PC-3 (cell line): ENCODE results near the gene CTSZ. TPM values are rescaled to one million over a fixed set of nuclear protein-coding genes. Genes with fewer than 3 reads are reported as not detected.

Experiments
- ATAC-seq: fragments of 200-7000 bp; cut with Tn5 transposase; 2 replicates; pipeline ENCODE4 v1.9.1; 2020; ENCODE audit warnings: mild to moderate bottlenecking, moderate library complexity
- BruUV-seq: library from RNA; stranded (reverse); fragments of 400-500 nt; replicated peaks from 2 replicates; lab custom pipeline; 2021; lab: Mats Ljungman, UMichigan
- CTCF ChIA-PET: fragments of 300-600 bp; sonication (Branson Sonifier 250); formaldehyde crosslinking; loops from one replicate; lab custom pipeline; 2022; ENCODE audit warnings: antibody characterized with exemption; lab: Charles Lee
- POLR2A ChIA-PET: fragments of 300-600 bp; sonication (Branson Sonifier 250); formaldehyde crosslinking; loops from one replicate; lab custom pipeline; 2022; ENCODE audit warnings: antibody characterized with exemption; ENCODE audit not compliant: unreplicated experiment; lab: Charles Lee
- DNase-seq: peaks from one replicate; pipeline ENCODE4 v3.0.0-alpha.2; 2015
- H2AFZ ChIP-seq: fragments of 300-600 bp; sonication (generic); 2 replicates; pipeline ENCODE4 v1.6.0; 2016; ENCODE audit warnings: antibody characterized with exemption, low read length
- H3F3A ChIP-seq: fragments of 300-600 bp; sonication (generic); one replicate; pipeline ENCODE4 v1.6.0; 2017; ENCODE audit warnings: antibody characterized with exemption, low read length, control low read depth, mild to moderate bottlenecking; ENCODE audit not compliant: unreplicated experiment
- H3K27ac ChIP-seq: fragments of 300-600 bp; sonication (generic); 2 replicates; pipeline ENCODE4 v1.5.1; 2016; ENCODE audit warnings: mild to moderate bottlenecking, low read length
- H3K27me3 ChIP-seq: fragments of 300-600 bp; sonication (generic); 2 replicates; pipeline ENCODE4 v1.6.1; 2016; ENCODE audit warnings: low read length, mixed read lengths
- H3K36me3 ChIP-seq: fragments of 300-600 bp; sonication (generic); 2 replicates; pipeline ENCODE4 v1.6.1; 2016; ENCODE audit warnings: low read depth, mixed run types, low read length, mixed read lengths
- H3K4me1 ChIP-seq: fragments of 300-600 bp; sonication (generic); 2 replicates; pipeline ENCODE4 v1.5.1; 2016; ENCODE audit warnings: low read length; ENCODE audit not compliant: insufficient read depth
- H3K4me2 ChIP-seq: fragments of 300-600 bp; sonication (generic); 2 replicates; pipeline ENCODE4 v1.6.0; 2016; ENCODE audit warnings: low read length
- H3K4me3 ChIP-seq: fragments of 300-600 bp; sonication (generic); 2 replicates; pipeline ENCODE4 v1.5.1; 2016; ENCODE audit warnings: mild to moderate bottlenecking, low read length, mixed read lengths
- H3K79me2 ChIP-seq: fragments of 300-600 bp; sonication (generic); 2 replicates; pipeline ENCODE4 v1.6.1; 2017; ENCODE audit warnings: low read length, mixed read lengths
- H3K9ac ChIP-seq: fragments of 300-600 bp; sonication (generic); 2 replicates; pipeline ENCODE4 v1.6.0; 2016; ENCODE audit warnings: mild to moderate bottlenecking, low read length
- H3K9me2 ChIP-seq: fragments of 300-600 bp; sonication (generic); replicated peaks from 2 replicates; pipeline ENCODE4 v1.6.1; 2016; ENCODE audit warnings: mixed run types, low read length, mixed read lengths
- H3K9me3 ChIP-seq: fragments of 300-600 bp; sonication (generic); 2 replicates; pipeline ENCODE4 v1.6.1; 2016; ENCODE audit warnings: low read length, mixed read lengths
- H4K20me1 ChIP-seq: fragments of 300-600 bp; sonication (generic); 2 replicates; pipeline ENCODE4 v1.6.1; 2016; ENCODE audit warnings: low read length, mixed read lengths
- EZH2 ChIP-seq: fragments of 300-600 bp; sonication (generic); IDR thresholded peaks from one replicate; pipeline ENCODE4 v1.6.1; 2017; ENCODE audit warnings: antibody characterized with exemption, mild to moderate bottlenecking, low read length; ENCODE audit not compliant: unreplicated experiment
- EZH2phosphoT487 ChIP-seq: fragments of 300-600 bp; sonication (generic); IDR thresholded peaks from 2 replicates; pipeline ENCODE4 v1.6.1; 2018; ENCODE audit warnings: mild to moderate bottlenecking, antibody characterized with exemption, low read length, borderline replicate concordance
- intact Hi-C: fragments of 100-400 bp; cut with micrococcal nuclease; formaldehyde crosslinking; loops from 2 replicates; pipeline ENCODE4 v1.9.0; 2023
- total RNA-seq: library from RNA; depleted of rRNA; stranded (reverse); fragments of >200 nt; gene quantifications from 2 replicates; pipeline ENCODE4 v1.2.3, GENCODE V29; 2014
- TF ChIP-seq, protein P1 (sequence below): fragments of 300-600 bp; sonication (generic); conservative IDR thresholded peaks from 2 replicates; pipeline ENCODE4 v1.5.1; 2017; ENCODE audit warnings: antibody characterized with exemption, low read depth, mild to moderate bottlenecking, low read length

The CTSZ gene
- total RNA-seq, 1 experiment from 2014 or later = 191 TPM

DNA sequence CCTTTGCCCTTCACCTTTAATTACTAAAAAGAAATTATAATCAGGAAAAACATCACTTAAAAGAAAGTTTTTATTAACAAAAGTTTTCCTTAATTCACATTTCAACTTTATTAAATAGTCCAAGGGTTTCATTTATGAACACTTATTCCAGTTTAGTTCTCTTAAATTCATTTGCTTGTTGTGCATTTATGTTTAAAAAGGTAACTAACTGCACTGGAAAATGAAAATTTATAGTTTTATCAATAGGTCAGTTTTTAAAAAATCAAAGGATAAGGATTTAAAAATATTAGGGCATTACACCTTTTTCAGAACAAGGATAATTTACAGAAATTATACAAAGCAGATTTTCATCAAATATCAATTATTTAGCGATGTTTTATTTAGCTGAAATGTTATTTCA, 26.0 kb upstream of the CTSZ start:
- TF ChIP-seq EZH2phosphoT487 (no peak), EZH2 (no peak)
- TF ChIP-seq, protein P1, sequence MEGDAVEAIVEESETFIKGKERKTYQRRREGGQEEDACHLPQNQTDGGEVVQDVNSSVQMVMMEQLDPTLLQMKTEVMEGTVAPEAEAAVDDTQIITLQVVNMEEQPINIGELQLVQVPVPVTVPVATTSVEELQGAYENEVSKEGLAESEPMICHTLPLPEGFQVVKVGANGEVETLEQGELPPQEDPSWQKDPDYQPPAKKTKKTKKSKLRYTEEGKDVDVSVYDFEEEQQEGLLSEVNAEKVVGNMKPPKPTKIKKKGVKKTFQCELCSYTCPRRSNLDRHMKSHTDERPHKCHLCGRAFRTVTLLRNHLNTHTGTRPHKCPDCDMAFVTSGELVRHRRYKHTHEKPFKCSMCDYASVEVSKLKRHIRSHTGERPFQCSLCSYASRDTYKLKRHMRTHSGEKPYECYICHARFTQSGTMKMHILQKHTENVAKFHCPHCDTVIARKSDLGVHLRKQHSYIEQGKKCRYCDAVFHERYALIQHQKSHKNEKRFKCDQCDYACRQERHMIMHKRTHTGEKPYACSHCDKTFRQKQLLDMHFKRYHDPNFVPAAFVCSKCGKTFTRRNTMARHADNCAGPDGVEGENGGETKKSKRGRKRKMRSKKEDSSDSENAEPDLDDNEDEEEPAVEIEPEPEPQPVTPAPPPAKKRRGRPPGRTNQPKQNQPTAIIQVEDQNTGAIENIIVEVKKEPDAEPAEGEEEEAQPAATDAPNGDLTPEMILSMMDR = no peak
- Histone ChIP-seq H3K27me3 (no peaks in the 10 kb centered on the region), H3K79me2 (peaks cover 82% of the 10 kb centered on the region), H3K36me3 (peaks cover 65% of the 10 kb centered on the region), H3K27ac (peak overlapping the region; percentile 68), H4K20me1 (peaks cover 30% of the 10 kb centered on the region), H3K9ac (peak overlapping the region; percentile 95), H3K9me2 (no peaks in the 10 kb centered on the region), H3F3A (no peaks in the 10 kb centered on the region), H2AFZ (peak overlapping the region; percentile 78; the same call in 1 of the 2 replicates), H3K4me3 (peak overlapping the region; percentile 77), H3K9me3 (no peaks in the 10 kb centered on the region), H3K4me1 (peaks cover 46% of the 10 kb centered on the region), H3K4me2 (peak overlapping the region; percentile 86)
- intact Hi-C loops = loop anchor here (5.0 kb wide), 2 partner anchors 41 to 141 kb away; no protein-coding TSS in a partner anchor
- no peak for DNase-seq
- no TSS peak for BruUV-seq
- ChIA-PET POLR2A (no interaction called here), CTCF (no interaction called here)
- ATAC-seq = no peak

DNA sequence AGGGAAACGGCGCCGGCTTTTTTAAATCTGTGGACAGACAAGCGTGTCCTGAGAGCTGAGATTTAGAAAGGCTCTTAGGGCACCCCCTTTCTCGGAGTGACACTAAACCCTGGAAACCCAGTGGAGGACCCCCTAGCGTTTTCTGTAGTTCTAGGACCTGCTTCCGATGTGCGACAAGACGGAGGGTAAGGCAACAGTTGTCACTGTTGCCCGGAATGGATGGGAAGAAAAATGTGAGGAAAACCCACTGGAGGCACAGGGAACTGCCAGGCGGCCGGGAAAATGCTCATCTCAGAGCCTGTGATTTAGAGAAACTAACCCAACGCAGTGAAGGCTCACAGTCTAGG, 25.6 kb upstream of the CTSZ start:
- TSS peak; percentile 95 for BruUV-seq
- POLR2A ChIA-PET = interaction anchor here (0.6 to 1.0 kb wide), 5 partner anchors 10 to 1340 kb away, joined by 3 to 16 read pairs (median 5); partner anchors contain the start of gene PRELID3B
- Histone ChIP-seq H3K9me3 (no peaks in the 10 kb centered on the region), H4K20me1 (peaks cover 34% of the 10 kb centered on the region), H3K4me3 (peak overlapping the region; percentile 77), H2AFZ (peak overlapping the region; percentile 78), H3K9ac (peak overlapping the region; percentile 95), H3F3A (no peaks in the 10 kb centered on the region), H3K36me3 (peaks cover 65% of the 10 kb centered on the region), H3K27me3 (no peaks in the 10 kb centered on the region), H3K4me1 (peaks cover 50% of the 10 kb centered on the region), H3K27ac (peak overlapping the region; percentile 68), H3K9me2 (no peaks in the 10 kb centered on the region), H3K79me2 (peaks cover 82% of the 10 kb centered on the region), H3K4me2 (peak overlapping the region; percentile 86)
- CTCF ChIA-PET = interaction anchor here (0.6 to 0.7 kb wide), 3 partner anchors 15 to 189 kb away, joined by 3 to 11 read pairs (median 3); no protein-coding TSS in a partner anchor
- ATAC-seq = peak; percentile 52
- intact Hi-C loops = loop anchor here (1.0 to 5.0 kb wide), 3 partner anchors 10 to 140 kb away; partner anchors contain the start of gene PRELID3B
- DNase-seq = peak; percentile 66
- TF ChIP-seq, protein P1 = 0 out of 2 replicates have a peak, but pooled peaks have one; percentile 15
- no peak for TF ChIP-seq EZH2phosphoT487
